ENCODE measurements around the gene POLDIP3.
"Not testable (repeated sequence)": the region's sequence is repeated elsewhere in the genome, so short reads cannot be mapped to it uniquely, and the experiment has no call there.

The POLDIP3 gene

GRCh38 chr22:42549331-42550060 lies 65.2 kb downstream of the POLDIP3 start:
- H3K27me3 ChIP-seq (ENCODE audit: low read length), result no peaks in the 10 kb centered on the region
- H3K36me3 ChIP-seq (ENCODE audit: low read length), result no peaks in the 10 kb centered on the region
- H3K4me2 ChIP-seq (ENCODE audit: low read depth, low read length, poor library complexity, severe bottlenecking), result no peak overlapping the region
- H3K4me3 ChIP-seq (ENCODE audit: insufficient read depth, low read length, poor library complexity, severe bottlenecking), result no peak overlapping the region
- TF ChIP-seq CTCF (IDR thresholded peaks at IDR 0.05; ENCODE audit: insufficient read depth, low read length, poor library complexity, severe bottlenecking) (no peak), EZH2phosphoT487 (conservative IDR thresholded peaks at IDR 0.05; ENCODE audit: low read length) (no peak)
- no peaks in the 10 kb centered on the region for H3K79me2 ChIP-seq (ENCODE audit: insufficient read depth, low read length)
- no peaks in the 10 kb centered on the region for H3K9me2 ChIP-seq (replicated peaks; ENCODE audit: insufficient read depth, low read length)
- no peak overlapping the region for H2AFZ ChIP-seq (ENCODE audit: low read depth, low read length, severe bottlenecking)
- no peaks in the 10 kb centered on the region for H4K20me1 ChIP-seq (ENCODE audit: low read depth, low read length)
- H3K9me3 ChIP-seq (ENCODE audit: insufficient read depth, low read length), result no peaks in the 10 kb centered on the region
- H3K9ac ChIP-seq (ENCODE audit: low read length), result no peak overlapping the region
- peaks cover 9% of the 10 kb centered on the region for H3F3A ChIP-seq (ENCODE audit: insufficient read depth)
- no peak overlapping the region for H3K27ac ChIP-seq (ENCODE audit: low read depth, low read length)

- Histone ChIP-seq H3K27ac (ENCODE audit: low read depth, low read length) (no peak overlapping the region), H3K9me3 (ENCODE audit: insufficient read depth, low read length) (no peaks in the 10 kb centered on the region), H3K79me2 (ENCODE audit: insufficient read depth, low read length) (no peaks in the 10 kb centered on the region), H3K9me2 (replicated peaks; ENCODE audit: insufficient read depth, low read length) (no peaks in the 10 kb centered on the region), H3K36me3 (ENCODE audit: low read length) (no peaks in the 10 kb centered on the region), H4K20me1 (ENCODE audit: low read depth, low read length) (no peaks in the 10 kb centered on the region), H3K4me2 (ENCODE audit: low read depth, low read length, poor library complexity, severe bottlenecking) (no peak overlapping the region), H3K4me3 (ENCODE audit: insufficient read depth, low read length, poor library complexity, severe bottlenecking) (no peak overlapping the region), H2AFZ (ENCODE audit: low read depth, low read length, severe bottlenecking) (no peak overlapping the region), H3K9ac (ENCODE audit: low read length) (no peak overlapping the region), H3F3A (ENCODE audit: insufficient read depth) (peaks cover 9% of the 10 kb centered on the region), H3K27me3 (ENCODE audit: low read length) (no peaks in the 10 kb centered on the region)
- no peak for TF ChIP-seq EZH2phosphoT487 (conservative IDR thresholded peaks at IDR 0.05; ENCODE audit: low read length)
- no peak for TF ChIP-seq CTCF (IDR thresholded peaks at IDR 0.05; ENCODE audit: insufficient read depth, low read length, poor library complexity, severe bottlenecking)
These were observed 65.9 kb downstream of the POLDIP3 start for GRCh38 chr22:42548597-42549330.

- H3K27ac ChIP-seq (ENCODE audit: low read depth, low read length); H3K36me3 ChIP-seq (ENCODE audit: low read length); H3K4me3 ChIP-seq (ENCODE audit: insufficient read depth, low read length, poor library complexity, severe bottlenecking); H3K9me3 ChIP-seq (ENCODE audit: insufficient read depth, low read length); H2AFZ ChIP-seq (ENCODE audit: low read depth, low read length, severe bottlenecking); H3K4me2 ChIP-seq (ENCODE audit: low read depth, low read length, poor library complexity, severe bottlenecking); H3F3A ChIP-seq (ENCODE audit: insufficient read depth); H3K9ac ChIP-seq (ENCODE audit: low read length); H3K27me3 ChIP-seq (ENCODE audit: low read length); H4K20me1 ChIP-seq (ENCODE audit: low read depth, low read length); H3K9me2 ChIP-seq (replicated peaks; ENCODE audit: insufficient read depth, low read length); H3K79me2 ChIP-seq (ENCODE audit: insufficient read depth, low read length): not testable (repeated sequence)
These were observed 66.6 kb downstream of the POLDIP3 start for GRCh38 chr22:42548126-42548525.

GRCh38 chr22:42547562-42547961 lies 67.1 kb downstream of the POLDIP3 start:
- Histone ChIP-seq H3K79me2 (ENCODE audit: insufficient read depth, low read length) (no peaks in the 10 kb centered on the region), H2AFZ (ENCODE audit: low read depth, low read length, severe bottlenecking) (no peak overlapping the region), H3K4me2 (ENCODE audit: low read depth, low read length, poor library complexity, severe bottlenecking) (no peak overlapping the region), H3K9ac (ENCODE audit: low read length) (no peak overlapping the region), H3K27ac (ENCODE audit: low read depth, low read length) (no peak overlapping the region), H3K4me3 (ENCODE audit: insufficient read depth, low read length, poor library complexity, severe bottlenecking) (no peak overlapping the region), H3K36me3 (ENCODE audit: low read length) (no peaks in the 10 kb centered on the region), H3F3A (ENCODE audit: insufficient read depth) (peaks cover 3% of the 10 kb centered on the region; the same call in 1 of the 2 replicates), H4K20me1 (ENCODE audit: low read depth, low read length) (no peaks in the 10 kb centered on the region), H3K9me3 (ENCODE audit: insufficient read depth, low read length) (no peaks in the 10 kb centered on the region), H3K27me3 (ENCODE audit: low read length) (no peaks in the 10 kb centered on the region), H3K9me2 (replicated peaks; ENCODE audit: insufficient read depth, low read length) (no peaks in the 10 kb centered on the region)
- TF ChIP-seq CTCF (IDR thresholded peaks at IDR 0.05; ENCODE audit: insufficient read depth, low read length, poor library complexity, severe bottlenecking) (no peak), EZH2phosphoT487 (conservative IDR thresholded peaks at IDR 0.05; ENCODE audit: low read length) (no peak)

Measured in SU-DHL-6 (cell line).